SK-N-SH treated with all-trans-retinoic acid at 6 μM for 48 hours (cell line): Measurements from ENCODE around the gene KCNK15.

ENCODE experiments used
- GLIS3 ChIP-seq: fragments of 250-450 bp; sonication (Bioruptor Pico); IDR thresholded peaks from 2 replicates; pipeline ENCODE4 v1.5.0; 2020; ENCODE audit warnings: mild to moderate bottlenecking, moderate library complexity
- ISL1 ChIP-seq: fragments of 250-450 bp; sonication (Bioruptor Pico); IDR thresholded peaks from 2 replicates; pipeline ENCODE4 v2.1.2; 2022; ENCODE audit warnings: mild to moderate bottlenecking, moderate library complexity
- OSR1 ChIP-seq: fragments of 250-450 bp; sonication (Bioruptor Pico); IDR thresholded peaks from 2 replicates; pipeline ENCODE4 v1.8.0; 2022; ENCODE audit warnings: moderate library complexity, mild to moderate bottlenecking, inconsistent platforms
- RARB ChIP-seq: fragments of 250-450 bp; sonication (Bioruptor Pico); IDR thresholded peaks from 2 replicates; pipeline ENCODE4 v1.8.0; 2021; ENCODE audit warnings: mild to moderate bottlenecking, moderate library complexity
- ZFP3 ChIP-seq: fragments of 250-450 bp; sonication (Bioruptor Pico); IDR thresholded peaks from 2 replicates; pipeline ENCODE4 v1.5.0; 2020; ENCODE audit warnings: mild to moderate bottlenecking, moderate library complexity
- ZFP30 ChIP-seq: fragments of 450-650 bp; formaldehyde crosslinking; IDR thresholded peaks from 2 replicates; pipeline ENCODE4 v1.5.0; 2022; ENCODE audit warnings: mild to moderate bottlenecking, moderate library complexity
- ZNF70 ChIP-seq: fragments of 450-650 bp; formaldehyde crosslinking; IDR thresholded peaks from 2 replicates; pipeline ENCODE4 v1.5.0; 2020; ENCODE audit warnings: mild to moderate bottlenecking, moderate library complexity
- TF ChIP-seq, protein P1 (sequence below): fragments of 250-450 bp; sonication (Bioruptor Pico); IDR thresholded peaks from 2 replicates; pipeline ENCODE4 v1.8.0; 2020; ENCODE audit warnings: mild to moderate bottlenecking, moderate library complexity, borderline replicate concordance
- TF ChIP-seq, protein P2 (sequence below): fragments of 250-450 bp; sonication (Bioruptor Pico); IDR thresholded peaks from 2 replicates; pipeline ENCODE4 v1.5.0; 2020; ENCODE audit warnings: mild to moderate bottlenecking, moderate library complexity

DNA sequence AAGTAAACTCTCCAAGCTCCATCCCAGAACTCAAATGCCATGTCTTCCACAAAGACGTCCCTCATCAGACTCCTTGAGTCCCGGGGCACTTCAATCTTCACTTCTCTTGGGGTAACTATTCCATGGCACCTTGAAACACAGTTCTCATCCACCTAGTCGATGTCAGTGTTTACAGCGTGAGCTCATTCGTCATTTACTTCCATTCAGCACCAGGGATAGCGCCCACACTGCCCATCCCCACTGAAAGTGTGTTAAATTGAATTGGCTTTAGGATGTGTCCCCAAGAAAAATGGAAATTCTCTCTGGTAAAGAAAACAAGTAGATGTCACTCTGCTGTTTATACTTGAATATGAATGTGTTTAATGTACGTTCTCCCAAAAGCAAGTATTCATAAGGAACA is 31.3 kb downstream of the KCNK15 start:
- no peak for TF ChIP-seq ZNF70
- TF ChIP-seq, protein P1, sequence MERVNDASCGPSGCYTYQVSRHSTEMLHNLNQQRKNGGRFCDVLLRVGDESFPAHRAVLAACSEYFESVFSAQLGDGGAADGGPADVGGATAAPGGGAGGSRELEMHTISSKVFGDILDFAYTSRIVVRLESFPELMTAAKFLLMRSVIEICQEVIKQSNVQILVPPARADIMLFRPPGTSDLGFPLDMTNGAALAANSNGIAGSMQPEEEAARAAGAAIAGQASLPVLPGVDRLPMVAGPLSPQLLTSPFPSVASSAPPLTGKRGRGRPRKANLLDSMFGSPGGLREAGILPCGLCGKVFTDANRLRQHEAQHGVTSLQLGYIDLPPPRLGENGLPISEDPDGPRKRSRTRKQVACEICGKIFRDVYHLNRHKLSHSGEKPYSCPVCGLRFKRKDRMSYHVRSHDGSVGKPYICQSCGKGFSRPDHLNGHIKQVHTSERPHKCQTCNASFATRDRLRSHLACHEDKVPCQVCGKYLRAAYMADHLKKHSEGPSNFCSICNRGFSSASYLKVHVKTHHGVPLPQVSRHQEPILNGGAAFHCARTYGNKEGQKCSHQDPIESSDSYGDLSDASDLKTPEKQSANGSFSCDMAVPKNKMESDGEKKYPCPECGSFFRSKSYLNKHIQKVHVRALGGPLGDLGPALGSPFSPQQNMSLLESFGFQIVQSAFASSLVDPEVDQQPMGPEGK (CRISPR knock-in tag): no peak
- TF ChIP-seq ISL1 (CRISPR knock-in tag): no peak
- TF ChIP-seq, protein P2, sequence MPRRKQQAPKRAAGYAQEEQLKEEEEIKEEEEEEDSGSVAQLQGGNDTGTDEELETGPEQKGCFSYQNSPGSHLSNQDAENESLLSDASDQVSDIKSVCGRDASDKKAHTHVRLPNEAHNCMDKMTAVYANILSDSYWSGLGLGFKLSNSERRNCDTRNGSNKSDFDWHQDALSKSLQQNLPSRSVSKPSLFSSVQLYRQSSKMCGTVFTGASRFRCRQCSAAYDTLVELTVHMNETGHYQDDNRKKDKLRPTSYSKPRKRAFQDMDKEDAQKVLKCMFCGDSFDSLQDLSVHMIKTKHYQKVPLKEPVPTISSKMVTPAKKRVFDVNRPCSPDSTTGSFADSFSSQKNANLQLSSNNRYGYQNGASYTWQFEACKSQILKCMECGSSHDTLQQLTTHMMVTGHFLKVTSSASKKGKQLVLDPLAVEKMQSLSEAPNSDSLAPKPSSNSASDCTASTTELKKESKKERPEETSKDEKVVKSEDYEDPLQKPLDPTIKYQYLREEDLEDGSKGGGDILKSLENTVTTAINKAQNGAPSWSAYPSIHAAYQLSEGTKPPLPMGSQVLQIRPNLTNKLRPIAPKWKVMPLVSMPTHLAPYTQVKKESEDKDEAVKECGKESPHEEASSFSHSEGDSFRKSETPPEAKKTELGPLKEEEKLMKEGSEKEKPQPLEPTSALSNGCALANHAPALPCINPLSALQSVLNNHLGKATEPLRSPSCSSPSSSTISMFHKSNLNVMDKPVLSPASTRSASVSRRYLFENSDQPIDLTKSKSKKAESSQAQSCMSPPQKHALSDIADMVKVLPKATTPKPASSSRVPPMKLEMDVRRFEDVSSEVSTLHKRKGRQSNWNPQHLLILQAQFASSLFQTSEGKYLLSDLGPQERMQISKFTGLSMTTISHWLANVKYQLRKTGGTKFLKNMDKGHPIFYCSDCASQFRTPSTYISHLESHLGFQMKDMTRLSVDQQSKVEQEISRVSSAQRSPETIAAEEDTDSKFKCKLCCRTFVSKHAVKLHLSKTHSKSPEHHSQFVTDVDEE (CRISPR knock-in tag): no peak
- TF ChIP-seq RARB: no peak
- TF ChIP-seq OSR1: no peak
- TF ChIP-seq GLIS3: no peak
- no peak for TF ChIP-seq ZFP3 (CRISPR knock-in tag)
- no peak for TF ChIP-seq ZFP30 (CRISPR knock-in tag)
